Gastroesophageal sphincter (tissue), 4 donors: ENCODE measurements around the gene FBXO5. TPM values are rescaled to one million over a fixed set of nuclear protein-coding genes. Genes with fewer than 3 reads are reported as not detected.
A peak's percentile ranks its signal among the peaks of the same experiment; 100 is the strongest.

Source experiments
- ATAC-seq: fragments of 150-250 bp; one replicate; pipeline ENCODE4 v1.9.1; 2016; ENCODE audit warnings: mild to moderate bottlenecking, moderate library complexity
- H3K27ac ChIP-seq, 4 donors: fragments of 200-600 bp; sonication (generic) in 3 of 4; 1 replicate in 3 of 4; 2 replicates in 1 of 4; pipeline ENCODE4 v1.5.1; 2016 to 2019
- H3K27me3 ChIP-seq: fragments of 200-600 bp; sonication (generic); one replicate; pipeline ENCODE4 v1.5.1; 2019
- H3K36me3 ChIP-seq, 2 donors: fragments of 200-600 bp; sonication (generic); one replicate each; pipeline ENCODE4 v1.5.1; 2019; ENCODE audit warnings: control low read depth in 1 of 2
- H3K4me1 ChIP-seq, 3 donors: fragments of 200-600 bp; sonication (generic); 1 replicate in 2 of 3; 2 replicates in 1 of 3; pipeline ENCODE4 v1.5.1; 2016 to 2019; ENCODE audit warnings: control low read depth in 2 of 3
- H3K4me3 ChIP-seq, 2 donors: fragments of 200-600 bp; sonication (generic); one replicate each; pipeline ENCODE4 v1.5.1; 2019; ENCODE audit warnings: mild to moderate bottlenecking in 1 of 2, moderate library complexity in 1 of 2
- H3K9me3 ChIP-seq, 3 donors: fragments of 200-600 bp; sonication (generic); one replicate each; pipeline ENCODE4 v1.5.1; 2017 to 2019; ENCODE audit warnings: control low read depth in 2 of 3
- CTCF ChIP-seq, 4 experiments: fragments of 200-600 bp in 2 of 4; fragments of 450-650 bp in 2 of 4; sonication (generic) in 1 of 4; IDR thresholded peaks; one replicate each; pipeline ENCODE4 v1.5.1; 2017 to 2019; ENCODE audit warnings: antibody characterized with exemption in 4 of 4, mild to moderate bottlenecking in 2 of 4, moderate library complexity in 2 of 4
- EP300 ChIP-seq: sonication (generic); formaldehyde crosslinking; IDR thresholded peaks from one replicate; pipeline ENCODE4 v1.6.1; 2017; ENCODE audit warnings: antibody characterized with exemption, mild to moderate bottlenecking
- POLR2A ChIP-seq, 2 donors: fragments of 450-650 bp; IDR thresholded peaks; one replicate each; pipeline ENCODE4 v1.6.1; 2017; ENCODE audit warnings: antibody characterized with exemption in 2 of 2, mild to moderate bottlenecking in 2 of 2, moderate library complexity in 1 of 2
- POLR2AphosphoS5 ChIP-seq: sonication (generic); formaldehyde crosslinking; IDR thresholded peaks from one replicate; pipeline ENCODE4 v1.6.1; 2017; ENCODE audit warnings: antibody characterized with exemption
- WGBS, 2 donors: methylation state at CpG; one replicate each; pipeline ENCODE4 v1.1.5; 2018; ENCODE audit warnings: low coverage in 1 of 2; 5-methylcytosine and 5-hydroxymethylcytosine counted together
- total RNA-seq, 4 donors: library from RNA; depleted of rRNA; stranded (reverse); fragments of >200 nt; gene quantifications; one replicate each; pipeline ENCODE4 v1.1.0, GENCODE V29; 2016

Gene FBXO5
- total RNA-seq, 4 donors from 2014 or later: 2.2 to 5.9 (median 3.2) TPM

GRCh38 chr6:153027480-153027879 is 44.6 kb upstream of the FBXO5 start:
- no peaks in the 10 kb centered on the region for H3K9me3 ChIP-seq
- no peak for ATAC-seq
- WGBS, 2 donors: 79 to 100% methylated on average over 2 to 4 of the region's 4 CpGs
- no peaks in the 10 kb centered on the region for H3K27me3 ChIP-seq
- no peak overlapping the region for H3K4me3 ChIP-seq
- H3K27ac ChIP-seq: no peak overlapping the region
- TF ChIP-seq EP300: no peak
- TF ChIP-seq POLR2AphosphoS5: no peak
- no peak for TF ChIP-seq POLR2A (IDR thresholded peaks at IDR 0.05)
- H3K4me1 ChIP-seq: no peaks in the 10 kb centered on the region
- no peaks in the 10 kb centered on the region for H3K36me3 ChIP-seq

- Histone ChIP-seq H3K4me1 (no peaks in the 10 kb centered on the region), H3K27me3 (no peaks in the 10 kb centered on the region), H3K36me3 (no peaks in the 10 kb centered on the region), H3K4me3 (no peak overlapping the region), H3K9me3 (no peaks in the 10 kb centered on the region), H3K27ac (no peak overlapping the region)
- 7 to 33% methylated on average over 1 of the region's 1 CpG for whole genome bisulfite sequencing, 2 donors
- ATAC-seq: no peak
- no peak for TF ChIP-seq POLR2AphosphoS5
- no peak for TF ChIP-seq POLR2A (IDR thresholded peaks at IDR 0.05)
- TF ChIP-seq CTCF (IDR thresholded peaks at IDR 0.05): no peak
- no peak for TF ChIP-seq EP300
These were observed 41.8 kb upstream of the FBXO5 start for GRCh38 chr6:153024709-153025017.

GRCh38 chr6:153023977-153024708 is 41.3 kb upstream of the FBXO5 start:
- Histone ChIP-seq H3K27ac (no peak overlapping the region), H3K27me3 (no peaks in the 10 kb centered on the region), H3K4me1 (no peaks in the 10 kb centered on the region), H3K4me3 (no peak overlapping the region), H3K9me3 (no peaks in the 10 kb centered on the region), H3K36me3 (no peaks in the 10 kb centered on the region)
- ATAC-seq: peak; percentile 55
- 44% methylated on average over 5 to 6 of the region's 6 CpGs for WGBS, 2 donors
- peak; percentile 66 to 77 (median 70) for TF ChIP-seq CTCF (IDR thresholded peaks at IDR 0.05)
- TF ChIP-seq POLR2A (IDR thresholded peaks at IDR 0.05): no peak

GRCh38 chr6:153018355-153018754 is 35.5 kb upstream of the FBXO5 start:
- H3K4me3 ChIP-seq: no peak overlapping the region
- H3K9me3 ChIP-seq: no peaks in the 10 kb centered on the region
- H3K27me3 ChIP-seq: no peaks in the 10 kb centered on the region
- no peak overlapping the region for H3K27ac ChIP-seq
- ATAC-seq: no peak
- H3K4me1 ChIP-seq: no peaks in the 10 kb centered on the region
- H3K36me3 ChIP-seq: no peaks in the 10 kb centered on the region
- TF ChIP-seq CTCF (IDR thresholded peaks at IDR 0.05) (peak in 1 of 4 experiments; percentile 0), POLR2A (IDR thresholded peaks at IDR 0.05) (no peak), EP300 (no peak), POLR2AphosphoS5 (no peak)
- 87 to 92% methylated on average over 3 of the region's 3 CpGs for WGBS, 2 donors

GRCh38 chr6:153016846-153017245 is 34.0 kb upstream of the FBXO5 start:
- H3K9me3 ChIP-seq: no peaks in the 10 kb centered on the region
- H3K4me1 ChIP-seq: no peaks in the 10 kb centered on the region
- no peaks in the 10 kb centered on the region for H3K36me3 ChIP-seq
- WGBS, 2 donors: 73 to 81% methylated on average over 2 to 3 of the region's 3 CpGs
- no peak overlapping the region for H3K27ac ChIP-seq
- TF ChIP-seq EP300: no peak
- TF ChIP-seq POLR2AphosphoS5: no peak
- TF ChIP-seq POLR2A (IDR thresholded peaks at IDR 0.05): no peak
- no peak for TF ChIP-seq CTCF (IDR thresholded peaks at IDR 0.05)
- H3K27me3 ChIP-seq: no peaks in the 10 kb centered on the region
- no peak for ATAC-seq
- no peak overlapping the region for H3K4me3 ChIP-seq
